ENCODE measurements around the gene LINC00237.

Gene LINC00237

GRCh38 chr20:21092806-21093205 is 13.4 kb downstream of the LINC00237 start:
- no peak overlapping the region for H2AFZ ChIP-seq (ENCODE audit: low read depth, low read length, severe bottlenecking)
- no peaks in the 10 kb centered on the region; the same call in 1 of the 2 replicates for H3K27me3 ChIP-seq (ENCODE audit: low read length)
- no peak overlapping the region for H3K27ac ChIP-seq (ENCODE audit: low read depth, low read length)
- no peaks in the 10 kb centered on the region for H3K9me3 ChIP-seq (ENCODE audit: insufficient read depth, low read length)
- no peaks in the 10 kb centered on the region for H3K9me2 ChIP-seq (replicated peaks; ENCODE audit: insufficient read depth, low read length)
- no peaks in the 10 kb centered on the region for H4K20me1 ChIP-seq (ENCODE audit: low read depth, low read length)
- H3K9ac ChIP-seq (ENCODE audit: low read length) = no peak overlapping the region
- no peak overlapping the region for H3K4me2 ChIP-seq (ENCODE audit: low read depth, low read length, poor library complexity, severe bottlenecking)
- no peaks in the 10 kb centered on the region for H3F3A ChIP-seq (ENCODE audit: insufficient read depth)
- H3K36me3 ChIP-seq (ENCODE audit: low read length) = no peaks in the 10 kb centered on the region
- H3K4me3 ChIP-seq (ENCODE audit: insufficient read depth, low read length, poor library complexity, severe bottlenecking) = no peak overlapping the region
- no peaks in the 10 kb centered on the region for H3K79me2 ChIP-seq (ENCODE audit: insufficient read depth, low read length)
- TF ChIP-seq EZH2phosphoT487 (conservative IDR thresholded peaks at IDR 0.05; ENCODE audit: low read length) = no peak
- no peak for TF ChIP-seq CTCF (IDR thresholded peaks at IDR 0.05; ENCODE audit: insufficient read depth, low read length, poor library complexity, severe bottlenecking)

GRCh38 chr20:21090721-21091120 is 15.4 kb downstream of the LINC00237 start:
- no peaks in the 10 kb centered on the region for H3K9me2 ChIP-seq (replicated peaks; ENCODE audit: insufficient read depth, low read length)
- H3K27ac ChIP-seq (ENCODE audit: low read depth, low read length) = no peak overlapping the region
- no peak overlapping the region for H3K4me2 ChIP-seq (ENCODE audit: low read depth, low read length, poor library complexity, severe bottlenecking)
- H3K9ac ChIP-seq (ENCODE audit: low read length) = no peak overlapping the region
- H3K4me3 ChIP-seq (ENCODE audit: insufficient read depth, low read length, poor library complexity, severe bottlenecking) = no peak overlapping the region
- H4K20me1 ChIP-seq (ENCODE audit: low read depth, low read length) = no peaks in the 10 kb centered on the region
- no peaks in the 10 kb centered on the region for H3K36me3 ChIP-seq (ENCODE audit: low read length)
- H3K79me2 ChIP-seq (ENCODE audit: insufficient read depth, low read length) = no peaks in the 10 kb centered on the region
- no peak for TF ChIP-seq CTCF (IDR thresholded peaks at IDR 0.05; ENCODE audit: insufficient read depth, low read length, poor library complexity, severe bottlenecking)
- TF ChIP-seq EZH2phosphoT487 (conservative IDR thresholded peaks at IDR 0.05; ENCODE audit: low read length) = no peak
- no peaks in the 10 kb centered on the region for H3F3A ChIP-seq (ENCODE audit: insufficient read depth)
- no peaks in the 10 kb centered on the region for H3K9me3 ChIP-seq (ENCODE audit: insufficient read depth, low read length)
- H3K27me3 ChIP-seq (ENCODE audit: low read length) = no peaks in the 10 kb centered on the region; the same call in 1 of the 2 replicates
- no peak overlapping the region for H2AFZ ChIP-seq (ENCODE audit: low read depth, low read length, severe bottlenecking)

DNA sequence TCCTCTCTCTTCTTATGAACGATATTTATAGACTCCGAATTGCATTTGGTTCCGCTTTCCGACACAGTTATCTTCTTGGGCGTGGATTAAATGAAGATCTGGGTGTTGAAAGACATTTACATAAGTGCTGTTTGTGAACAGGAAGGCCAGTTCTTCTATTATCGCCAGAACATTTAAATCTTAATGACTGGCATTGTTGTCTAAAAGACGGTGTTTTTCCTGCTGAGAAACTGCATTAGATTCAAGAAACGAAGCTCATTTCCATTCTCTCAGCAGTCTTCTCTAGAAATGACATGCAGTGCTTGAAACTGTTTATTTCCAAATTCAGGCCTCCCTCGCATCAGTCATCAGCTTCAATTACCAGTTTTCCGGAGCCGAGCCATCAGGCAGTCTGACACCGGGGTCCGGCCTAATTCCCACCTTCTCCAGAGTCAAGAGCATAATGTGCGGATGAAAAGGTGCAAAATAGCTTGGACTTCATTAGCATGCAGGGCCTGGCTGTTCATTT is 16.0 kb downstream of the LINC00237 start:
- Histone ChIP-seq H3K4me3 (ENCODE audit: insufficient read depth, low read length, poor library complexity, severe bottlenecking) (no peak overlapping the region), H3K4me2 (ENCODE audit: low read depth, low read length, poor library complexity, severe bottlenecking) (no peak overlapping the region), H3F3A (ENCODE audit: insufficient read depth) (no peaks in the 10 kb centered on the region), H3K9me2 (replicated peaks; ENCODE audit: insufficient read depth, low read length) (no peaks in the 10 kb centered on the region), H3K9ac (ENCODE audit: low read length) (no peak overlapping the region), H3K27ac (ENCODE audit: low read depth, low read length) (no peak overlapping the region), H3K36me3 (ENCODE audit: low read length) (no peaks in the 10 kb centered on the region), H3K9me3 (ENCODE audit: insufficient read depth, low read length) (no peaks in the 10 kb centered on the region), H3K79me2 (ENCODE audit: insufficient read depth, low read length) (no peaks in the 10 kb centered on the region), H3K27me3 (ENCODE audit: low read length) (no peaks in the 10 kb centered on the region; the same call in 1 of the 2 replicates), H2AFZ (ENCODE audit: low read depth, low read length, severe bottlenecking) (no peak overlapping the region), H4K20me1 (ENCODE audit: low read depth, low read length) (no peaks in the 10 kb centered on the region)
- TF ChIP-seq EZH2phosphoT487 (conservative IDR thresholded peaks at IDR 0.05; ENCODE audit: low read length) = no peak
- TF ChIP-seq CTCF (IDR thresholded peaks at IDR 0.05; ENCODE audit: insufficient read depth, low read length, poor library complexity, severe bottlenecking) = no peak
